Loucy (cell line): ENCODE data around the gene BICD2.

Source experiments
- EZH2phosphoT487 ChIP-seq: fragments of 200-600 bp; IDR thresholded peaks from 2 replicates; pipeline ENCODE4 v1.6.1; 2018; ENCODE audit warnings: antibody characterized with exemption, mild to moderate bottlenecking, moderate library complexity, borderline replicate concordance
- TF ChIP-seq, protein P1 (sequence below): fragments of 200-600 bp; sonication (generic); conservative IDR thresholded peaks from 2 replicates; pipeline ENCODE4 v1.5.1; 2014; ENCODE audit warnings: mild to moderate bottlenecking, antibody characterized with exemption, low read length

DNA sequence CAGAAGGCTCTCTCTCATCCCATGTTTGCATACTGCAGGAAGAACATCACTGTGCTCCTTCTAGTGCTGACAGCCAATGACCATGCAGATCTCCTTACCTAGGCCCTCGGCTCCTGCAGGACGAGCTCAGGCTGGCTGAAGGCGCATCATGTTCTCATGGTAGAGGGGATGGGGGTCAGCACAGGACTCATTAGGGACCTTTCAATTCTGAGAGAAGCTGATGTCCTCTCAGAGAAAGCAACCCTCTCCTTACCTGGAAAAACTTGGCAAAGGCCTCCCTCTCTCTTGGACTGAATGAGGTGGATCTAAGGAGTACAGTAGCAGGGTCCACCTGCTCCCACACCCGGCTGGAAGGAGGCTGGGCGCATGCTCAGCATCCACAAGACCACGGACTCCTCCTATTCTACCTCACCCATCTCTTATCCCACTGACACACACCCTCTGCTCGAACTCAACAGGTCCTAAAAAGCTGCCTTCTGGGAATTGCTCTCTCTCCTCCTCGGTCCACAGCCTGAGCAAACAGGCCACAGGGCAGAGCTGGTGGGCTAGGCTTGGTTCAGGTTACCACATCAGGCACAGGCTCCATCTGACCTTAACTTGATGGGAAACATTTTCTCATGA, 97.6 kb downstream of the BICD2 start:
- TF ChIP-seq, protein P1, sequence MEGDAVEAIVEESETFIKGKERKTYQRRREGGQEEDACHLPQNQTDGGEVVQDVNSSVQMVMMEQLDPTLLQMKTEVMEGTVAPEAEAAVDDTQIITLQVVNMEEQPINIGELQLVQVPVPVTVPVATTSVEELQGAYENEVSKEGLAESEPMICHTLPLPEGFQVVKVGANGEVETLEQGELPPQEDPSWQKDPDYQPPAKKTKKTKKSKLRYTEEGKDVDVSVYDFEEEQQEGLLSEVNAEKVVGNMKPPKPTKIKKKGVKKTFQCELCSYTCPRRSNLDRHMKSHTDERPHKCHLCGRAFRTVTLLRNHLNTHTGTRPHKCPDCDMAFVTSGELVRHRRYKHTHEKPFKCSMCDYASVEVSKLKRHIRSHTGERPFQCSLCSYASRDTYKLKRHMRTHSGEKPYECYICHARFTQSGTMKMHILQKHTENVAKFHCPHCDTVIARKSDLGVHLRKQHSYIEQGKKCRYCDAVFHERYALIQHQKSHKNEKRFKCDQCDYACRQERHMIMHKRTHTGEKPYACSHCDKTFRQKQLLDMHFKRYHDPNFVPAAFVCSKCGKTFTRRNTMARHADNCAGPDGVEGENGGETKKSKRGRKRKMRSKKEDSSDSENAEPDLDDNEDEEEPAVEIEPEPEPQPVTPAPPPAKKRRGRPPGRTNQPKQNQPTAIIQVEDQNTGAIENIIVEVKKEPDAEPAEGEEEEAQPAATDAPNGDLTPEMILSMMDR = no peak
- no peak for TF ChIP-seq EZH2phosphoT487
